ENCODE results near the gene PPP1R14C.

PPP1R14C gene

GRCh38 chr6:150207931-150208570, 65.2 kb downstream of the PPP1R14C start:
- TF ChIP-seq GLIS3 (CRISPR knock-in tag; IDR thresholded peaks at IDR 0.05) (no peak), ZNF565 (CRISPR knock-in tag; conservative IDR thresholded peaks at IDR 0.05; ENCODE audit: low read depth) (no peak), ARNTL (CRISPR knock-in tag; IDR thresholded peaks at IDR 0.05; ENCODE audit: borderline replicate concordance, low read depth) (no peak), ISL1 (CRISPR knock-in tag; IDR thresholded peaks at IDR 0.05) (no peak), PPARA (CRISPR knock-in tag; IDR thresholded peaks at IDR 0.05; ENCODE audit: borderline replicate concordance) (no peak), ZFP3 (CRISPR knock-in tag; IDR thresholded peaks at IDR 0.05) (no peak), TOX (CRISPR knock-in tag; IDR thresholded peaks at IDR 0.05; ENCODE audit: borderline replicate concordance) (no peak), BACH2 (CRISPR knock-in tag; IDR thresholded peaks at IDR 0.05; ENCODE audit: borderline replicate concordance) (no peak), TCF4 (CRISPR knock-in tag; IDR thresholded peaks at IDR 0.05; ENCODE audit: borderline replicate concordance) (no peak), PATZ1 (CRISPR knock-in tag; IDR thresholded peaks at IDR 0.05; ENCODE audit: borderline replicate concordance) (no peak), ZFP30 (CRISPR knock-in tag; IDR thresholded peaks at IDR 0.05) (no peak), ZNF8 (CRISPR knock-in tag; IDR thresholded peaks at IDR 0.05) (no peak), ZC3H10 (CRISPR knock-in tag; IDR thresholded peaks at IDR 0.05) (no peak)
- TF ChIP-seq, protein P1, sequence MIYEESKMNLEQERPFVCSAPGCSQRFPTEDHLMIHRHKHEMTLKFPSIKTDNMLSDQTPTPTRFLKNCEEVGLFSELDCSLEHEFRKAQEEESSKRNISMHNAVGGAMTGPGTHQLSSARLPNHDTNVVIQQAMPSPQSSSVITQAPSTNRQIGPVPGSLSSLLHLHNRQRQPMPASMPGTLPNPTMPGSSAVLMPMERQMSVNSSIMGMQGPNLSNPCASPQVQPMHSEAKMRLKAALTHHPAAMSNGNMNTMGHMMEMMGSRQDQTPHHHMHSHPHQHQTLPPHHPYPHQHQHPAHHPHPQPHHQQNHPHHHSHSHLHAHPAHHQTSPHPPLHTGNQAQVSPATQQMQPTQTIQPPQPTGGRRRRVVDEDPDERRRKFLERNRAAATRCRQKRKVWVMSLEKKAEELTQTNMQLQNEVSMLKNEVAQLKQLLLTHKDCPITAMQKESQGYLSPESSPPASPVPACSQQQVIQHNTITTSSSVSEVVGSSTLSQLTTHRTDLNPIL (CRISPR knock-in tag; IDR thresholded peaks at IDR 0.05; ENCODE audit: low read depth): no peak
- TF ChIP-seq, protein P2, sequence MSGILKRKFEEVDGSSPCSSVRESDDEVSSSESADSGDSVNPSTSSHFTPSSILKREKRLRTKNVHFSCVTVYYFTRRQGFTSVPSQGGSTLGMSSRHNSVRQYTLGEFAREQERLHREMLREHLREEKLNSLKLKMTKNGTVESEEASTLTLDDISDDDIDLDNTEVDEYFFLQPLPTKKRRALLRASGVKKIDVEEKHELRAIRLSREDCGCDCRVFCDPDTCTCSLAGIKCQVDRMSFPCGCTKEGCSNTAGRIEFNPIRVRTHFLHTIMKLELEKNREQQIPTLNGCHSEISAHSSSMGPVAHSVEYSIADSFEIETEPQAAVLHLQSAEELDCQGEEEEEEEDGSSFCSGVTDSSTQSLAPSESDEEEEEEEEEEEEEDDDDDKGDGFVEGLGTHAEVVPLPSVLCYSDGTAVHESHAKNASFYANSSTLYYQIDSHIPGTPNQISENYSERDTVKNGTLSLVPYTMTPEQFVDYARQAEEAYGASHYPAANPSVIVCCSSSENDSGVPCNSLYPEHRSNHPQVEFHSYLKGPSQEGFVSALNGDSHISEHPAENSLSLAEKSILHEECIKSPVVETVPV (CRISPR knock-in tag; IDR thresholded peaks at IDR 0.05): no peak
- ATAC-seq: no peak

GRCh38 chr6:150208611-150209352, 65.9 kb downstream of the PPP1R14C start:
- TF ChIP-seq, protein P1 (CRISPR knock-in tag; IDR thresholded peaks at IDR 0.05; ENCODE audit: low read depth): no peak
- TF ChIP-seq ZNF8 (CRISPR knock-in tag; IDR thresholded peaks at IDR 0.05) (no peak), TOX (CRISPR knock-in tag; IDR thresholded peaks at IDR 0.05; ENCODE audit: borderline replicate concordance) (no peak)
- no peak for ATAC-seq

DNA sequence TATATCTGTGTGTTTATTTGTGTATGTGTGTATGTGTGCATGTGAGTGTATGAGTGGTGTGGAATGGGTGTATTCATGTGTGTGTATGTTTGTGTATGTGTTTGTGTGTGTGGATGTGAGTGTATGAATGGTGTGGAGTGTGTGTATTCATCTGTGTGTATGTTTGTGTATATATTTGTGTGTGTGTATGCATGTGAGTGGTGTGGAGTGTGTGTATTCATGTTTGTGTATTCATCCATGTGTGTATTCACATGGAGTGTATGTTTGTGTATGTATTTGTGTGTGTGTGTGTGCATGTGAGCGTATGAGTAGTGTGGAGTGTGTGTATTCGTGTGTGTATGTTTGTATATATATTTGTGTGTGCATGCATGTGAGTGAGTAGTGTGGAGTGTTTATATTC, 66.6 kb downstream of the PPP1R14C start:
- TF ChIP-seq ZNF70 (CRISPR knock-in tag; IDR thresholded peaks at IDR 0.05) (no peak), RARB (CRISPR knock-in tag; IDR thresholded peaks at IDR 0.05) (no peak), ZNF565 (CRISPR knock-in tag; conservative IDR thresholded peaks at IDR 0.05; ENCODE audit: low read depth) (no peak), OSR1 (CRISPR knock-in tag; IDR thresholded peaks at IDR 0.05) (no peak), ZFP3 (CRISPR knock-in tag; IDR thresholded peaks at IDR 0.05) (no peak), ESRRG (CRISPR knock-in tag; IDR thresholded peaks at IDR 0.05) (no peak), CSDC2 (CRISPR knock-in tag; IDR thresholded peaks at IDR 0.05) (no peak), PPARA (CRISPR knock-in tag; IDR thresholded peaks at IDR 0.05; ENCODE audit: borderline replicate concordance) (no peak), TOX (CRISPR knock-in tag; IDR thresholded peaks at IDR 0.05; ENCODE audit: borderline replicate concordance) (no peak), ZC3H10 (CRISPR knock-in tag; IDR thresholded peaks at IDR 0.05) (no peak), ZFP30 (CRISPR knock-in tag; IDR thresholded peaks at IDR 0.05) (no peak), BACH2 (CRISPR knock-in tag; IDR thresholded peaks at IDR 0.05; ENCODE audit: borderline replicate concordance) (no peak)
- TF ChIP-seq, protein P3, sequence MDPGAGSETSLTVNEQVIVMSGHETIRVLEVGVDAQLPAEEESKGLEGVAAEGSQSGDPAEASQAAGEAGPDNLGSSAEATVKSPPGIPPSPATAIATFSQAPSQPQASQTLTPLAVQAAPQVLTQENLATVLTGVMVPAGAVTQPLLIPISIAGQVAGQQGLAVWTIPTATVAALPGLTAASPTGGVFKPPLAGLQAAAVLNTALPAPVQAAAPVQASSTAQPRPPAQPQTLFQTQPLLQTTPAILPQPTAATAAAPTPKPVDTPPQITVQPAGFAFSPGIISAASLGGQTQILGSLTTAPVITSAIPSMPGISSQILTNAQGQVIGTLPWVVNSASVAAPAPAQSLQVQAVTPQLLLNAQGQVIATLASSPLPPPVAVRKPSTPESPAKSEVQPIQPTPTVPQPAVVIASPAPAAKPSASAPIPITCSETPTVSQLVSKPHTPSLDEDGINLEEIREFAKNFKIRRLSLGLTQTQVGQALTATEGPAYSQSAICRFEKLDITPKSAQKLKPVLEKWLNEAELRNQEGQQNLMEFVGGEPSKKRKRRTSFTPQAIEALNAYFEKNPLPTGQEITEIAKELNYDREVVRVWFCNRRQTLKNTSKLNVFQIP (CRISPR knock-in tag; IDR thresholded peaks at IDR 0.05; ENCODE audit: borderline replicate concordance, low read depth): no peak
- ATAC-seq: no peak
